ENCODE measurements around the gene HUWE1. TPM values are rescaled to one million over a fixed set of nuclear protein-coding genes. Genes with fewer than 3 reads are reported as not detected.

Gene HUWE1
- total RNA-seq, 4 donors from 2014 or later: 84.4 to 139 (median 123) TPM

DNA sequence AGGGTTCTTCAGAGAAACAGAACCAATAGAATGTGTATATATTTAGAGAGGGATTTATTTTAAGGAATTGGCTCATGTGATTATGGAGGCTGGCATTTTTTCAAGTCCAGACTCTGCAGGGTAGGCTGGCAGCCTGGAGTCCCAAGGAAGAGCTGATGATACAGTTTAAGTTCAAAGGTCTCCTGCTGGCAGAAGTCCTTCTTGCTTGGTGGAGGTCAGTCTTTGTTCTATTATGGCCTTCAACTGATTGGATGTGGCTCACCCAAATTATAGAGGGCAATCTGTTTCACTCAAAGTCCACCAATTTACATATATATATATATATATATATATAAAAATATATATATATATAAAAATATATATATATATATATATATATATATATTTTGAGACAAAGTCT is 200.2 kb downstream of the HUWE1 start:
- TF ChIP-seq, protein P1, sequence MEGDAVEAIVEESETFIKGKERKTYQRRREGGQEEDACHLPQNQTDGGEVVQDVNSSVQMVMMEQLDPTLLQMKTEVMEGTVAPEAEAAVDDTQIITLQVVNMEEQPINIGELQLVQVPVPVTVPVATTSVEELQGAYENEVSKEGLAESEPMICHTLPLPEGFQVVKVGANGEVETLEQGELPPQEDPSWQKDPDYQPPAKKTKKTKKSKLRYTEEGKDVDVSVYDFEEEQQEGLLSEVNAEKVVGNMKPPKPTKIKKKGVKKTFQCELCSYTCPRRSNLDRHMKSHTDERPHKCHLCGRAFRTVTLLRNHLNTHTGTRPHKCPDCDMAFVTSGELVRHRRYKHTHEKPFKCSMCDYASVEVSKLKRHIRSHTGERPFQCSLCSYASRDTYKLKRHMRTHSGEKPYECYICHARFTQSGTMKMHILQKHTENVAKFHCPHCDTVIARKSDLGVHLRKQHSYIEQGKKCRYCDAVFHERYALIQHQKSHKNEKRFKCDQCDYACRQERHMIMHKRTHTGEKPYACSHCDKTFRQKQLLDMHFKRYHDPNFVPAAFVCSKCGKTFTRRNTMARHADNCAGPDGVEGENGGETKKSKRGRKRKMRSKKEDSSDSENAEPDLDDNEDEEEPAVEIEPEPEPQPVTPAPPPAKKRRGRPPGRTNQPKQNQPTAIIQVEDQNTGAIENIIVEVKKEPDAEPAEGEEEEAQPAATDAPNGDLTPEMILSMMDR (IDR thresholded peaks at IDR 0.05): no peak
- TF ChIP-seq POLR2A (IDR thresholded peaks at IDR 0.05): no peak
- Histone ChIP-seq H3K27ac (no peak overlapping the region), H3K4me1 (no peaks in the 10 kb centered on the region), H3K36me3 (no peaks in the 10 kb centered on the region), H3K4me3 (no peak overlapping the region), H3K27me3 (no peaks in the 10 kb centered on the region), H3K9me3 (no peaks in the 10 kb centered on the region)
- DNase-seq: no peak

DNA sequence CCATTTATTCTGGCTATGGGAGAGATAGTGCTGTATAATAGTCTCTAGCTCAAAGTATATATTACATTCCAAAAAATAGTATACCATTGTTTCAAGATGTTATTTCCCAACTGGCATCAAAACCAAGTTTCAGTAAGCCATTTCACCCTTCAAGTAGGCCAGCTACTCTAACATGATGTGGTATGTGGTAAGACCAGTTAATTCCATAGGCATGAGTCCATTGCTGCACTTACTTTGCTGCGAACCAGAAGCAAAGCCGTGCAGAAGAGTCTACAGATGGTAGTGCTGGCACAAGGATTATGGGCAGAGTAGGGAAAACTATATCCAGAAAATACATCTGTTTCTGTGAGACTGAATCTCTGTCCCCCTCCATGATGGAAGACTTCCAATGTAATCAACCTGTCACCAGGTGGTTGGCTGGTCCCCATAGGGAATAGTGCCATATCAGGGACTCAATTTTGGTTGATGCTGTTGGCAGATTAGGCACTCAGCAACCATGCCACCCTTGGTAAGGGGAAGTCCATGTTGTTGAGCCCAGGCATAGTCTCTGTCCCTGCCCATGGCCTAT is 202.6 kb downstream of the HUWE1 start:
- Histone ChIP-seq H3K4me3 (no peak overlapping the region), H3K27me3 (no peaks in the 10 kb centered on the region), H3K36me3 (no peaks in the 10 kb centered on the region), H3K27ac (no peak overlapping the region), H3K9me3 (no peaks in the 10 kb centered on the region), H3K4me1 (no peaks in the 10 kb centered on the region)
- DNase-seq: no peak
- TF ChIP-seq, protein P1 (IDR thresholded peaks at IDR 0.05): no peak
- no peak for TF ChIP-seq POLR2A (IDR thresholded peaks at IDR 0.05)

DNA sequence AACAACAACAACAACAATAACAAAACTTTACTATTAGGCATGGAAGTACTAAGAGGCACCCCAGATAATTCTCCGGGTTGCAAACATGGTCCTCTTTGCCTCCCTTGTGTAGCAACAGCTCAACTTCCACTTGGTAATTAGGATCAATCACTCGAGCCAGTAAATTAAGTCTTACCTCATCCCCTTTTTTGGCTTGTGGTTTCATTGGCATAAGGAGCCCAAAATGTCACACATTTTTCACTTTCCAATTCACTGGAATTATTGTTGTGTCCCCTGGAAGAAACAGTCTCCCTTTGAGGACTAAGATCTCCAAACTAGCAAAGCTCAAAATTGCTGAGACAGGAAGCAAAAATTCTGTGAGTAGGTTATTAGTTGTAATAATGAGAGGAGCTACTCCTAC is 203.1 kb downstream of the HUWE1 start:
- H3K27ac ChIP-seq: no peak overlapping the region
- H3K36me3 ChIP-seq: no peaks in the 10 kb centered on the region
- H3K27me3 ChIP-seq: no peaks in the 10 kb centered on the region
- no peaks in the 10 kb centered on the region for H3K4me1 ChIP-seq
- no peak overlapping the region for H3K4me3 ChIP-seq
- H3K9me3 ChIP-seq: no peaks in the 10 kb centered on the region
- TF ChIP-seq, protein P1 (IDR thresholded peaks at IDR 0.05): no peak
- no peak for TF ChIP-seq POLR2A (IDR thresholded peaks at IDR 0.05)
- no peak for DNase-seq

Small RNAs within 50 kb of the gene (small RNA-seq; reads per million reads assigned to genes)
- 93.6 to 436 reads per million in 2 donors for gene MIR98
- 233 to 682 reads per million in 2 donors for gene MIRLET7F2
